Stimulated activated CD4-positive, alpha-beta T cell treated with anti-CD3 and anti-CD28 coated beads, Interleukin-2, amount 100 ng/mL, for 24 hours (primary cell): Measurements from ENCODE around the gene SERPINA1.

Source experiments
- DNase-seq, 2 donors: peaks; one replicate each; pipeline ENCODE4 v3.0.0-alpha.2; 2020

SERPINA1 gene

GRCh38 chr14:94397289-94398181, 9.1 kb upstream of the SERPINA1 start:
- DNase-seq: no peak

GRCh38 chr14:94396628-94397225, 8.3 kb upstream of the SERPINA1 start:
- no peak for DNase-seq

- no peak for DNase-seq
Observed at GRCh38 chr14:94395888-94396574, 7.6 kb upstream of the SERPINA1 start.

GRCh38 chr14:94395282-94395887, 7.0 kb upstream of the SERPINA1 start:
- no peak for DNase-seq

GRCh38 chr14:94394581-94395207, 6.3 kb upstream of the SERPINA1 start:
- peak in 1 of 2 donors; percentile 29 for DNase-seq

GRCh38 chr14:94394025-94394493, 5.7 kb upstream of the SERPINA1 start:
- DNase-seq: no peak

GRCh38 chr14:94393474-94393873, 5.1 kb upstream of the SERPINA1 start:
- DNase-seq: no peak

GRCh38 chr14:94392510-94392935, 4.1 kb upstream of the SERPINA1 start:
- peak in 1 of 2 donors; percentile 17 for DNase-seq

GRCh38 chr14:94391281-94391975, 3.0 kb upstream of the SERPINA1 start:
- DNase-seq: no peak

GRCh38 chr14:94390372-94391086, 2.1 kb upstream of the SERPINA1 start:
- no peak for DNase-seq

- no peak for DNase-seq
Observed at GRCh38 chr14:94389731-94390371, 1.4 kb upstream of the SERPINA1 start.

- no peak for DNase-seq
Observed at GRCh38 chr14:94389104-94389469, 685 bp upstream of the SERPINA1 start.

GRCh38 chr14:94388027-94388383, 397 bp downstream of the SERPINA1 start:
- no peak for DNase-seq

- DNase-seq: no peak
Observed at GRCh38 chr14:94387051-94388026, 1.1 kb downstream of the SERPINA1 start.

- DNase-seq: no peak
Observed at GRCh38 chr14:94386085-94387031, 2.0 kb downstream of the SERPINA1 start.

GRCh38 chr14:94385553-94386057, 2.8 kb downstream of the SERPINA1 start:
- no peak for DNase-seq

- no peak for DNase-seq
Observed at GRCh38 chr14:94384342-94384741, 4.1 kb downstream of the SERPINA1 start.

- DNase-seq: no peak
Observed at GRCh38 chr14:94383777-94384176, 4.6 kb downstream of the SERPINA1 start.
